ENCODE data around the gene STRIT1. TPM values are rescaled to one million over a fixed set of nuclear protein-coding genes. Genes with fewer than 3 reads are reported as not detected.
"Not testable (repeated sequence)": the region's sequence is repeated elsewhere in the genome, so short reads cannot be mapped to it uniquely, and the experiment has no call there.

STRIT1 gene
- total RNA-seq, 2 donors from 2014 or later: 4.9 TPM; not detected in 1

GRCh38 chr3:155281912-155282311, 11.6 kb downstream of the STRIT1 start:
- intact Hi-C loops (cut with DNase I): no loop called here

GRCh38 chr3:155276089-155276488, 17.4 kb downstream of the STRIT1 start:
- H3K4me1 ChIP-seq (replicated peaks); intact Hi-C loops (cut with DNase I); H3K27ac ChIP-seq; DNase-seq (ENCODE audit: low spot score); H3K4me3 ChIP-seq; H3K36me3 ChIP-seq; H3K27me3 ChIP-seq (replicated peaks; ENCODE audit: insufficient read depth); H3K9me3 ChIP-seq: not testable (repeated sequence)
- WGBS: 97% methylated on average over 6 of the region's 6 CpGs

More at GRCh38 chr3:155281912-155282311, 11.6 kb downstream of the STRIT1 start:
- Histone ChIP-seq H3K27me3 (replicated peaks; ENCODE audit: insufficient read depth) (no peaks in the 10 kb centered on the region), H3K9me3 (no peaks in the 10 kb centered on the region), H3K36me3 (no peaks in the 10 kb centered on the region), H3K4me3 (no peak overlapping the region), H3K4me1 (replicated peaks) (no peaks in the 10 kb centered on the region), H3K27ac (no peak overlapping the region)
- 92% methylated on average over 2 of the region's 2 CpGs for WGBS
- no peak for DNase-seq (ENCODE audit: low spot score)
- TF ChIP-seq POLR2A (IDR thresholded peaks at IDR 0.05) (no peak), POLR2AphosphoS5 (IDR thresholded peaks at IDR 0.05) (no peak), CTCF (IDR thresholded peaks at IDR 0.05) (no peak)

- WGBS: 82% methylated on average over 6 of the region's 6 CpGs
- intact Hi-C loops (cut with DNase I); H3K9me3 ChIP-seq; H3K27ac ChIP-seq; H3K4me3 ChIP-seq; H3K4me1 ChIP-seq (replicated peaks); DNase-seq (ENCODE audit: low spot score); H3K36me3 ChIP-seq; H3K27me3 ChIP-seq (replicated peaks; ENCODE audit: insufficient read depth): not testable (repeated sequence)
These were observed 18.2 kb downstream of the STRIT1 start for GRCh38 chr3:155275159-155275754.

- DNase-seq (ENCODE audit: low spot score); H3K4me1 ChIP-seq (replicated peaks); H3K36me3 ChIP-seq; H3K27me3 ChIP-seq (replicated peaks; ENCODE audit: insufficient read depth); H3K4me3 ChIP-seq; H3K27ac ChIP-seq; H3K9me3 ChIP-seq; intact Hi-C loops (cut with DNase I): not testable (repeated sequence)
- WGBS: 93% methylated on average over 4 of the region's 4 CpGs
These were observed 19.0 kb downstream of the STRIT1 start for GRCh38 chr3:155274435-155274834.

- Histone ChIP-seq H3K4me3 (no peak overlapping the region), H3K4me1 (replicated peaks) (no peaks in the 10 kb centered on the region), H3K27ac (no peak overlapping the region), H3K27me3 (replicated peaks; ENCODE audit: insufficient read depth) (no peaks in the 10 kb centered on the region), H3K36me3 (no peaks in the 10 kb centered on the region), H3K9me3 (no peaks in the 10 kb centered on the region)
- 94% methylated on average over 1 of the region's 1 CpG for WGBS
- TF ChIP-seq CTCF (IDR thresholded peaks at IDR 0.05) (no peak), POLR2AphosphoS5 (IDR thresholded peaks at IDR 0.05) (no peak), POLR2A (IDR thresholded peaks at IDR 0.05) (no peak)
- no peak for DNase-seq (ENCODE audit: low spot score)
- intact Hi-C loops (cut with DNase I): no loop called here
These were observed 22.2 kb downstream of the STRIT1 start for GRCh38 chr3:155271343-155271613.

GRCh38 chr3:155270485-155271342, 22.8 kb downstream of the STRIT1 start:
- no peaks in the 10 kb centered on the region for H3K27me3 ChIP-seq (replicated peaks; ENCODE audit: insufficient read depth)
- no peaks in the 10 kb centered on the region for H3K4me1 ChIP-seq (replicated peaks)
- H3K4me3 ChIP-seq: no peak overlapping the region
- DNase-seq (ENCODE audit: low spot score): no peak
- H3K36me3 ChIP-seq: no peaks in the 10 kb centered on the region
- intact Hi-C loops (cut with DNase I): no loop called here
- no peak overlapping the region for H3K27ac ChIP-seq
- H3K9me3 ChIP-seq: no peaks in the 10 kb centered on the region
- TF ChIP-seq POLR2AphosphoS5 (IDR thresholded peaks at IDR 0.05) (no peak), CTCF (IDR thresholded peaks at IDR 0.05) (no peak), POLR2A (IDR thresholded peaks at IDR 0.05) (no peak)
- WGBS: 90% methylated on average over 8 of the region's 8 CpGs
